ENCODE results near the gene PYCR2.

- no peak for TF ChIP-seq CTCF (IDR thresholded peaks at IDR 0.05)
- no peak for TF ChIP-seq POLR2A (IDR thresholded peaks at IDR 0.05)
Observed at GRCh38 chr1:225888898-225889601, 35.0 kb downstream of the PYCR2 start, which contains the start of gene LEFTY1.

Measured in heart left ventricle (tissue), 13 donors.